Spleen (tissue), 7 donors: Measurements from ENCODE around the gene ANP32A.

Experiments
- POLR2A ChIP-seq, 3 donors: fragments of 450-650 bp; IDR thresholded peaks; one replicate each; pipeline ENCODE4 v1.5.1; 2017; ENCODE audit warnings: antibody characterized with exemption in 3 of 3, mild to moderate bottlenecking in 1 of 3
- POLR2AphosphoS5 ChIP-seq, 3 donors: sonication (generic); formaldehyde crosslinking; IDR thresholded peaks; one replicate each; pipeline ENCODE4 v1.5.1; 2017; ENCODE audit warnings: antibody characterized with exemption in 3 of 3
- TF ChIP-seq, protein P1 (sequence below), 11 experiments: fragments of 200-600 bp in 7 of 11; fragments of 450-650 bp in 4 of 11; sonication (generic) in 4 of 11; IDR thresholded peaks in 8 of 11; conservative IDR thresholded peaks in 3 of 11; 1 replicate in 7 of 11; 2 replicates in 4 of 11; pipeline versions ENCODE4 v1.4.0 to v1.8.0; 2016 to 2021; ENCODE audit warnings: antibody characterized with exemption in 11 of 11, inconsistent platforms in 4 of 11, mild to moderate bottlenecking in 1 of 11
- donor health status: DM: no; HTN: no; CAD: no; lungs with moderate emphysema.
- donor health status: DM: no; HTN: no; CAD: no.
- donor health status: DM: no; HTN: no; CAD: no.

DNA sequence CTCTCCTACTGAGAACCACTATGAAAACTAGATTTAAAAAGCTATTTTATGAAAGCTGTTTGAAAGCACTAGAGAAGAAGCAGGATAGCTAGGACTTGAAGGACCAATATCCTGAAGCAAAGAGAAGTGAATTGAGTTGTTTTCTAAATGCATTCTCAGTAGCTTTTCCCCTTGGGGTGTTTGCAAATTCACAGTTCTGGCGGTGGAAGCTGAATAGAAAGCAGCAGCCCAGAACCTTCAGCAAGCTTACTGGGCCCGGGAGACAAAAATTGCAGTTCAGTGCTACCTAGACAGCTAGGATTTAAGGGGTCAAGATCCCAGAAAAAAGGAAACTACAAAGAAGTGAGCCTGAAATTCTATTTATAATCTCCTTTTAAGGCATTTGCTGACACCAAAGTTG lies 31.3 kb upstream of the ANP32A start:
- TF ChIP-seq POLR2AphosphoS5 (IDR thresholded peaks at IDR 0.05) (no peak), POLR2A (IDR thresholded peaks at IDR 0.05) (no peak)
- TF ChIP-seq, protein P1, sequence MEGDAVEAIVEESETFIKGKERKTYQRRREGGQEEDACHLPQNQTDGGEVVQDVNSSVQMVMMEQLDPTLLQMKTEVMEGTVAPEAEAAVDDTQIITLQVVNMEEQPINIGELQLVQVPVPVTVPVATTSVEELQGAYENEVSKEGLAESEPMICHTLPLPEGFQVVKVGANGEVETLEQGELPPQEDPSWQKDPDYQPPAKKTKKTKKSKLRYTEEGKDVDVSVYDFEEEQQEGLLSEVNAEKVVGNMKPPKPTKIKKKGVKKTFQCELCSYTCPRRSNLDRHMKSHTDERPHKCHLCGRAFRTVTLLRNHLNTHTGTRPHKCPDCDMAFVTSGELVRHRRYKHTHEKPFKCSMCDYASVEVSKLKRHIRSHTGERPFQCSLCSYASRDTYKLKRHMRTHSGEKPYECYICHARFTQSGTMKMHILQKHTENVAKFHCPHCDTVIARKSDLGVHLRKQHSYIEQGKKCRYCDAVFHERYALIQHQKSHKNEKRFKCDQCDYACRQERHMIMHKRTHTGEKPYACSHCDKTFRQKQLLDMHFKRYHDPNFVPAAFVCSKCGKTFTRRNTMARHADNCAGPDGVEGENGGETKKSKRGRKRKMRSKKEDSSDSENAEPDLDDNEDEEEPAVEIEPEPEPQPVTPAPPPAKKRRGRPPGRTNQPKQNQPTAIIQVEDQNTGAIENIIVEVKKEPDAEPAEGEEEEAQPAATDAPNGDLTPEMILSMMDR (IDR thresholded peaks at IDR 0.05 in 8 of 11, conservative IDR thresholded peaks at IDR 0.05 in 3 of 11) = no peak
